Measurements from ENCODE around the gene IFNGR2.

Gene IFNGR2

DNA sequence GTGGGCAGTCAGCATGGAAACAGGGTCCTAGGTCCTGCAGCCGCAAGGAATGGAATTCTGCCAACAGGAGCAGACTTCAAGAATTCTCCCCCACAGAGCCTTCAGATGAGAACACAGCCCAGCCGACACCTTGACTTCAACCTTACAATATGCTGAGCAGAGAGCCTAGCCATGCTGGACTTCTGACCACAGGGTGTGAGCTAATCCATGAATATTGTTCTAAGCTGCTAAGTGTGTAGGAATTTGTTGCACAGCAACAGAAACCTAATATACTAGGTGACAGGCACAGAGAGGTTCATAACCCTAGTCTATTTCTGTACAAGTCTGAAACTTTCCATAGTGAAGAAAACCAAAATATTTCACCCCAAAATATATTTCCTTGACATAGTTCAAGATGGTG lies 32.9 kb upstream of the IFNGR2 start:
- ATAC-seq: no peak
- TF ChIP-seq BACH2 (CRISPR knock-in tag; IDR thresholded peaks at IDR 0.05; ENCODE audit: borderline replicate concordance): no peak
- no peak for TF ChIP-seq TCF4 (CRISPR knock-in tag; IDR thresholded peaks at IDR 0.05; ENCODE audit: borderline replicate concordance)
- TF ChIP-seq CREB5 (CRISPR knock-in tag; IDR thresholded peaks at IDR 0.05; ENCODE audit: low read depth): no peak
- no peak for TF ChIP-seq POU6F1 (CRISPR knock-in tag; IDR thresholded peaks at IDR 0.05; ENCODE audit: borderline replicate concordance, low read depth)
- TF ChIP-seq ARNTL (CRISPR knock-in tag; IDR thresholded peaks at IDR 0.05; ENCODE audit: borderline replicate concordance, low read depth): no peak
- TF ChIP-seq OSR1 (CRISPR knock-in tag; IDR thresholded peaks at IDR 0.05): no peak
- TF ChIP-seq ESRRG (CRISPR knock-in tag; IDR thresholded peaks at IDR 0.05): no peak
- TF ChIP-seq ZNF565 (CRISPR knock-in tag; conservative IDR thresholded peaks at IDR 0.05; ENCODE audit: low read depth): no peak
- TF ChIP-seq PPARA (CRISPR knock-in tag; IDR thresholded peaks at IDR 0.05; ENCODE audit: borderline replicate concordance): no peak
- TF ChIP-seq ZNF70 (CRISPR knock-in tag; IDR thresholded peaks at IDR 0.05): no peak
- TF ChIP-seq ZC3H10 (CRISPR knock-in tag; IDR thresholded peaks at IDR 0.05): no peak
- no peak for TF ChIP-seq GLIS3 (CRISPR knock-in tag; IDR thresholded peaks at IDR 0.05)
- no peak for TF ChIP-seq ZNF8 (CRISPR knock-in tag; IDR thresholded peaks at IDR 0.05)
- TF ChIP-seq CSDC2 (CRISPR knock-in tag; IDR thresholded peaks at IDR 0.05): no peak
- TF ChIP-seq ZFP3 (CRISPR knock-in tag; IDR thresholded peaks at IDR 0.05): no peak

DNA sequence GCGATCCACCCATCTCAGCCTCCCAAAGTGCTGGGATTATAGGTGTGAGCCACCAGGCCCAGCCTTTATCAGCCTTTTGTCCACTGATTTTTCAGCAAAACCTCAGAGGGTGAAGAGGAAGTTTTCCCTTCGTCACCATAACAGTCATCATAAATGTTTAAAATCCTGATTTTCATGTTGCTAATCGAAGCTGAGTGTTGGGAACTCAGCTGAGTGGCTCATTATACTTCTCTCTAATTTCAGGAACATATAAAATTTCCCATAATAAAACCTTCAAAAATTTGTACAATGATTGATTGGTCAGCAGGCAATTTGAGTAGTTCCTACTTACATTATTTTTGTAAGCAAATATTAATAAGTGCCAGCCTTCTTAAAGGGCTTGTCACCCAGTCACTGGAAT lies 31.8 kb upstream of the IFNGR2 start:
- TF ChIP-seq RARB (CRISPR knock-in tag; IDR thresholded peaks at IDR 0.05) (no peak), CSDC2 (CRISPR knock-in tag; IDR thresholded peaks at IDR 0.05) (no peak), GLIS3 (CRISPR knock-in tag; IDR thresholded peaks at IDR 0.05) (no peak), OSR1 (CRISPR knock-in tag; IDR thresholded peaks at IDR 0.05) (no peak), TSHZ2 (CRISPR knock-in tag; IDR thresholded peaks at IDR 0.05) (no peak), ZC3H10 (CRISPR knock-in tag; IDR thresholded peaks at IDR 0.05) (no peak), CREB5 (CRISPR knock-in tag; IDR thresholded peaks at IDR 0.05; ENCODE audit: low read depth) (no peak), ZNF70 (CRISPR knock-in tag; IDR thresholded peaks at IDR 0.05) (no peak), ZNF8 (CRISPR knock-in tag; IDR thresholded peaks at IDR 0.05) (no peak), ARNTL (CRISPR knock-in tag; IDR thresholded peaks at IDR 0.05; ENCODE audit: borderline replicate concordance, low read depth) (no peak)

DNA sequence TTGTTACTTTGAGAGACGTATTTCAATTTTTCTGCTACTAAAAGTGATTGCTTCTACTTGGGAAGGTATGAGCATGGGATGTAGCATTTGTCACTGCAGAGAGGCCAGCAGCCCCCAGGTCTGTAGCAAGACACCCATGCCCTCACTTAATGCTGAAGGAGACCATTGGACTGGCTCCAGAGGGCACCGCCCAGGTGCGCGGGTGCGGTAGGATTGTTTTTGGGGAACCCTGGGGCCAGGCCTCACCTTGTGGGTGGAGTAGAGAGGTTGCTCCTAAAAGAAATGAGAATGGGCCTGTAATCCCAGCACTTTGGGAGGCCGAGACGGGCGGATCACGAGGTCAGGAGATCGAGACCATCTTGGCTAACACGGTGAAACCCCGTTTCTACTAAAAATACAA lies 30.6 kb upstream of the IFNGR2 start:
- ATAC-seq: no peak
- TF ChIP-seq ESRRG (CRISPR knock-in tag; IDR thresholded peaks at IDR 0.05) (no peak), TSHZ2 (CRISPR knock-in tag; IDR thresholded peaks at IDR 0.05) (no peak), BACH2 (CRISPR knock-in tag; IDR thresholded peaks at IDR 0.05; ENCODE audit: borderline replicate concordance) (no peak), ZFP3 (CRISPR knock-in tag; IDR thresholded peaks at IDR 0.05) (no peak), GLIS3 (CRISPR knock-in tag; IDR thresholded peaks at IDR 0.05) (no peak), CSDC2 (CRISPR knock-in tag; IDR thresholded peaks at IDR 0.05) (no peak), OSR1 (CRISPR knock-in tag; IDR thresholded peaks at IDR 0.05) (no peak), ISL1 (CRISPR knock-in tag; IDR thresholded peaks at IDR 0.05) (no peak), TOX (CRISPR knock-in tag; IDR thresholded peaks at IDR 0.05; ENCODE audit: borderline replicate concordance) (no peak), PPARA (CRISPR knock-in tag; IDR thresholded peaks at IDR 0.05; ENCODE audit: borderline replicate concordance) (no peak), POU6F1 (CRISPR knock-in tag; IDR thresholded peaks at IDR 0.05; ENCODE audit: borderline replicate concordance, low read depth) (no peak), ZNF8 (CRISPR knock-in tag; IDR thresholded peaks at IDR 0.05) (no peak), ARNTL (CRISPR knock-in tag; IDR thresholded peaks at IDR 0.05; ENCODE audit: borderline replicate concordance, low read depth) (no peak)
- TF ChIP-seq, protein P1, sequence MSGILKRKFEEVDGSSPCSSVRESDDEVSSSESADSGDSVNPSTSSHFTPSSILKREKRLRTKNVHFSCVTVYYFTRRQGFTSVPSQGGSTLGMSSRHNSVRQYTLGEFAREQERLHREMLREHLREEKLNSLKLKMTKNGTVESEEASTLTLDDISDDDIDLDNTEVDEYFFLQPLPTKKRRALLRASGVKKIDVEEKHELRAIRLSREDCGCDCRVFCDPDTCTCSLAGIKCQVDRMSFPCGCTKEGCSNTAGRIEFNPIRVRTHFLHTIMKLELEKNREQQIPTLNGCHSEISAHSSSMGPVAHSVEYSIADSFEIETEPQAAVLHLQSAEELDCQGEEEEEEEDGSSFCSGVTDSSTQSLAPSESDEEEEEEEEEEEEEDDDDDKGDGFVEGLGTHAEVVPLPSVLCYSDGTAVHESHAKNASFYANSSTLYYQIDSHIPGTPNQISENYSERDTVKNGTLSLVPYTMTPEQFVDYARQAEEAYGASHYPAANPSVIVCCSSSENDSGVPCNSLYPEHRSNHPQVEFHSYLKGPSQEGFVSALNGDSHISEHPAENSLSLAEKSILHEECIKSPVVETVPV (CRISPR knock-in tag; IDR thresholded peaks at IDR 0.05): no peak
- TF ChIP-seq, protein P2, sequence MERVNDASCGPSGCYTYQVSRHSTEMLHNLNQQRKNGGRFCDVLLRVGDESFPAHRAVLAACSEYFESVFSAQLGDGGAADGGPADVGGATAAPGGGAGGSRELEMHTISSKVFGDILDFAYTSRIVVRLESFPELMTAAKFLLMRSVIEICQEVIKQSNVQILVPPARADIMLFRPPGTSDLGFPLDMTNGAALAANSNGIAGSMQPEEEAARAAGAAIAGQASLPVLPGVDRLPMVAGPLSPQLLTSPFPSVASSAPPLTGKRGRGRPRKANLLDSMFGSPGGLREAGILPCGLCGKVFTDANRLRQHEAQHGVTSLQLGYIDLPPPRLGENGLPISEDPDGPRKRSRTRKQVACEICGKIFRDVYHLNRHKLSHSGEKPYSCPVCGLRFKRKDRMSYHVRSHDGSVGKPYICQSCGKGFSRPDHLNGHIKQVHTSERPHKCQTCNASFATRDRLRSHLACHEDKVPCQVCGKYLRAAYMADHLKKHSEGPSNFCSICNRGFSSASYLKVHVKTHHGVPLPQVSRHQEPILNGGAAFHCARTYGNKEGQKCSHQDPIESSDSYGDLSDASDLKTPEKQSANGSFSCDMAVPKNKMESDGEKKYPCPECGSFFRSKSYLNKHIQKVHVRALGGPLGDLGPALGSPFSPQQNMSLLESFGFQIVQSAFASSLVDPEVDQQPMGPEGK (CRISPR knock-in tag; IDR thresholded peaks at IDR 0.05; ENCODE audit: borderline replicate concordance): no peak

More for the DNA sequence above, 31.8 kb upstream of the IFNGR2 start:
- ATAC-seq: no peak
